PC-3 (cell line): ENCODE measurements around the gene ASTN2. TPM values are rescaled to one million over a fixed set of nuclear protein-coding genes. Genes with fewer than 3 reads are reported as not detected.

ENCODE experiments used
- ATAC-seq: fragments of 200-7000 bp; cut with Tn5 transposase; 2 replicates; pipeline ENCODE4 v1.9.1; 2020; ENCODE audit warnings: mild to moderate bottlenecking, moderate library complexity
- BruUV-seq: library from RNA; stranded (reverse); fragments of 400-500 nt; replicated peaks from 2 replicates; lab custom pipeline; 2021; lab: Mats Ljungman, UMichigan
- CTCF ChIA-PET: fragments of 300-600 bp; sonication (Branson Sonifier 250); formaldehyde crosslinking; loops from one replicate; lab custom pipeline; 2022; ENCODE audit warnings: antibody characterized with exemption; lab: Charles Lee
- POLR2A ChIA-PET: fragments of 300-600 bp; sonication (Branson Sonifier 250); formaldehyde crosslinking; loops from one replicate; lab custom pipeline; 2022; ENCODE audit warnings: antibody characterized with exemption; ENCODE audit not compliant: unreplicated experiment; lab: Charles Lee
- DNase-seq: peaks from one replicate; pipeline ENCODE4 v3.0.0-alpha.2; 2015
- H2AFZ ChIP-seq: fragments of 300-600 bp; sonication (generic); 2 replicates; pipeline ENCODE4 v1.6.0; 2016; ENCODE audit warnings: antibody characterized with exemption, low read length
- H3F3A ChIP-seq: fragments of 300-600 bp; sonication (generic); one replicate; pipeline ENCODE4 v1.6.0; 2017; ENCODE audit warnings: antibody characterized with exemption, low read length, control low read depth, mild to moderate bottlenecking; ENCODE audit not compliant: unreplicated experiment
- H3K27ac ChIP-seq: fragments of 300-600 bp; sonication (generic); 2 replicates; pipeline ENCODE4 v1.5.1; 2016; ENCODE audit warnings: mild to moderate bottlenecking, low read length
- H3K27me3 ChIP-seq: fragments of 300-600 bp; sonication (generic); 2 replicates; pipeline ENCODE4 v1.6.1; 2016; ENCODE audit warnings: low read length, mixed read lengths
- H3K36me3 ChIP-seq: fragments of 300-600 bp; sonication (generic); 2 replicates; pipeline ENCODE4 v1.6.1; 2016; ENCODE audit warnings: low read depth, mixed run types, low read length, mixed read lengths
- H3K4me1 ChIP-seq: fragments of 300-600 bp; sonication (generic); 2 replicates; pipeline ENCODE4 v1.5.1; 2016; ENCODE audit warnings: low read length; ENCODE audit not compliant: insufficient read depth
- H3K4me2 ChIP-seq: fragments of 300-600 bp; sonication (generic); 2 replicates; pipeline ENCODE4 v1.6.0; 2016; ENCODE audit warnings: low read length
- H3K4me3 ChIP-seq: fragments of 300-600 bp; sonication (generic); 2 replicates; pipeline ENCODE4 v1.5.1; 2016; ENCODE audit warnings: mild to moderate bottlenecking, low read length, mixed read lengths
- H3K79me2 ChIP-seq: fragments of 300-600 bp; sonication (generic); 2 replicates; pipeline ENCODE4 v1.6.1; 2017; ENCODE audit warnings: low read length, mixed read lengths
- H3K9ac ChIP-seq: fragments of 300-600 bp; sonication (generic); 2 replicates; pipeline ENCODE4 v1.6.0; 2016; ENCODE audit warnings: mild to moderate bottlenecking, low read length
- H3K9me2 ChIP-seq: fragments of 300-600 bp; sonication (generic); replicated peaks from 2 replicates; pipeline ENCODE4 v1.6.1; 2016; ENCODE audit warnings: mixed run types, low read length, mixed read lengths
- H3K9me3 ChIP-seq: fragments of 300-600 bp; sonication (generic); 2 replicates; pipeline ENCODE4 v1.6.1; 2016; ENCODE audit warnings: low read length, mixed read lengths
- H4K20me1 ChIP-seq: fragments of 300-600 bp; sonication (generic); 2 replicates; pipeline ENCODE4 v1.6.1; 2016; ENCODE audit warnings: low read length, mixed read lengths
- EZH2 ChIP-seq: fragments of 300-600 bp; sonication (generic); IDR thresholded peaks from one replicate; pipeline ENCODE4 v1.6.1; 2017; ENCODE audit warnings: antibody characterized with exemption, mild to moderate bottlenecking, low read length; ENCODE audit not compliant: unreplicated experiment
- EZH2phosphoT487 ChIP-seq: fragments of 300-600 bp; sonication (generic); IDR thresholded peaks from 2 replicates; pipeline ENCODE4 v1.6.1; 2018; ENCODE audit warnings: mild to moderate bottlenecking, antibody characterized with exemption, low read length, borderline replicate concordance
- intact Hi-C: fragments of 100-400 bp; cut with micrococcal nuclease; formaldehyde crosslinking; loops from 2 replicates; pipeline ENCODE4 v1.9.0; 2023
- total RNA-seq: library from RNA; depleted of rRNA; stranded (reverse); fragments of >200 nt; gene quantifications from 2 replicates; pipeline ENCODE4 v1.2.3, GENCODE V29; 2014
- TF ChIP-seq, protein P1 (sequence below): fragments of 300-600 bp; sonication (generic); conservative IDR thresholded peaks from 2 replicates; pipeline ENCODE4 v1.5.1; 2017; ENCODE audit warnings: antibody characterized with exemption, low read depth, mild to moderate bottlenecking, low read length

The ASTN2 gene
- total RNA-seq, 1 experiment from 2014 or later: 3.5 TPM

DNA sequence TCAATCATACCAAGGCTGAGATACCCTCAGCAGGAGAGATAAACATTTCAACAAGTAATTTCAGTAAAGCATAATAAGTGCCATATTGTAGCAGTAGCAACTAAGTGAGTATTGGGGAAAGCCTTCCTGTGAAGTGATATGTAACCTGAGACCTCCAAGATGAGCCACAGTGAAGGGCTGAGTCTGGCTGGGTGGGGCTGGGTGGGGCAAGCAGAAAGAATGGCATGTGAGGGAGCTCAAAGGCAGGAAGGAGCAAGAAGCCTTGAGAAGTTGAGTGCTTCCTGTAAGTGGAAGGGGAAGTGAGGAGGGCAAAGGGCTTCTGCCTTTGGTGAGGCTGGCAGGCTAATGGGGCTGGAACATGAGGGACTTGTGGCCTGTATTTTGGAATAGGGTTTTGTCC is 19.7 kb upstream of the ASTN2 start:
- ChIA-PET CTCF (no interaction called here), POLR2A (no interaction called here)
- H3K4me2 ChIP-seq: no peak overlapping the region
- no peaks in the 10 kb centered on the region for H3K79me2 ChIP-seq
- DNase-seq (no peak), ATAC-seq (no peak)
- no peak overlapping the region for H3K27ac ChIP-seq
- no peak overlapping the region for H3K4me3 ChIP-seq
- H3K9ac ChIP-seq: no peak overlapping the region
- H3K36me3 ChIP-seq: no peaks in the 10 kb centered on the region
- TF ChIP-seq EZH2 (no peak), EZH2phosphoT487 (no peak)
- TF ChIP-seq, protein P1, sequence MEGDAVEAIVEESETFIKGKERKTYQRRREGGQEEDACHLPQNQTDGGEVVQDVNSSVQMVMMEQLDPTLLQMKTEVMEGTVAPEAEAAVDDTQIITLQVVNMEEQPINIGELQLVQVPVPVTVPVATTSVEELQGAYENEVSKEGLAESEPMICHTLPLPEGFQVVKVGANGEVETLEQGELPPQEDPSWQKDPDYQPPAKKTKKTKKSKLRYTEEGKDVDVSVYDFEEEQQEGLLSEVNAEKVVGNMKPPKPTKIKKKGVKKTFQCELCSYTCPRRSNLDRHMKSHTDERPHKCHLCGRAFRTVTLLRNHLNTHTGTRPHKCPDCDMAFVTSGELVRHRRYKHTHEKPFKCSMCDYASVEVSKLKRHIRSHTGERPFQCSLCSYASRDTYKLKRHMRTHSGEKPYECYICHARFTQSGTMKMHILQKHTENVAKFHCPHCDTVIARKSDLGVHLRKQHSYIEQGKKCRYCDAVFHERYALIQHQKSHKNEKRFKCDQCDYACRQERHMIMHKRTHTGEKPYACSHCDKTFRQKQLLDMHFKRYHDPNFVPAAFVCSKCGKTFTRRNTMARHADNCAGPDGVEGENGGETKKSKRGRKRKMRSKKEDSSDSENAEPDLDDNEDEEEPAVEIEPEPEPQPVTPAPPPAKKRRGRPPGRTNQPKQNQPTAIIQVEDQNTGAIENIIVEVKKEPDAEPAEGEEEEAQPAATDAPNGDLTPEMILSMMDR: no peak
- H4K20me1 ChIP-seq: no peaks in the 10 kb centered on the region
- intact Hi-C loops: no loop called here
- H3K9me2 ChIP-seq: no peaks in the 10 kb centered on the region
- no peaks in the 10 kb centered on the region for H3K4me1 ChIP-seq
- BruUV-seq: no TSS peak
- no peaks in the 10 kb centered on the region for H3K27me3 ChIP-seq
- H3K9me3 ChIP-seq: no peaks in the 10 kb centered on the region
- no peaks in the 10 kb centered on the region for H3F3A ChIP-seq
- H2AFZ ChIP-seq: no peak overlapping the region

DNA sequence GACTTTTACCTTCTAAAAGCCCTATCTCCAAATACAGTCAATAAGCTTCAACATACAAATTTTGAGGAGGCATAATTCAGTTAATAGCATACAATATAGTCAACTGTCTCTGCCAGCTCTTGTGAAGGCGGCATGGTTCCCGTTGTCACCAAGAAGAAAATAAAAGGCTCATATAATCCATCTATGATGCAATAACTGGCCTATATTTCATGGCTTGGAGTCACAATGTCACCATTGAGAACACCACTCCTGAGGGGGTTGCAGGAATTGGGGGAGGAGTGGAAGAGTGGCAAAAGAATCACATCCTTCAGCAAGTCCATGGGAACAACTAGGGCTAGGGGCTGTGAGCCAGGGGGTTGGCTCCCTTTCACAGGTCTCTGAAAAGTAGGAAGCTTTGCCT is 16.0 kb upstream of the ASTN2 start:
- Histone ChIP-seq H2AFZ (no peak overlapping the region), H3K27ac (no peak overlapping the region), H3K4me2 (no peak overlapping the region), H3K9me2 (no peaks in the 10 kb centered on the region), H3K36me3 (no peaks in the 10 kb centered on the region), H3K27me3 (no peaks in the 10 kb centered on the region), H3K4me1 (no peaks in the 10 kb centered on the region), H3K79me2 (no peaks in the 10 kb centered on the region), H3K9me3 (no peaks in the 10 kb centered on the region), H4K20me1 (no peaks in the 10 kb centered on the region), H3K9ac (no peak overlapping the region), H3K4me3 (no peak overlapping the region), H3F3A (no peaks in the 10 kb centered on the region)
- intact Hi-C loops: no loop called here
- TF ChIP-seq, protein P1: no peak
- TF ChIP-seq EZH2: no peak
- ATAC-seq (no peak), DNase-seq (no peak)
- no TSS peak for BruUV-seq
- POLR2A ChIA-PET: no interaction called here
- CTCF ChIA-PET: no interaction called here

DNA sequence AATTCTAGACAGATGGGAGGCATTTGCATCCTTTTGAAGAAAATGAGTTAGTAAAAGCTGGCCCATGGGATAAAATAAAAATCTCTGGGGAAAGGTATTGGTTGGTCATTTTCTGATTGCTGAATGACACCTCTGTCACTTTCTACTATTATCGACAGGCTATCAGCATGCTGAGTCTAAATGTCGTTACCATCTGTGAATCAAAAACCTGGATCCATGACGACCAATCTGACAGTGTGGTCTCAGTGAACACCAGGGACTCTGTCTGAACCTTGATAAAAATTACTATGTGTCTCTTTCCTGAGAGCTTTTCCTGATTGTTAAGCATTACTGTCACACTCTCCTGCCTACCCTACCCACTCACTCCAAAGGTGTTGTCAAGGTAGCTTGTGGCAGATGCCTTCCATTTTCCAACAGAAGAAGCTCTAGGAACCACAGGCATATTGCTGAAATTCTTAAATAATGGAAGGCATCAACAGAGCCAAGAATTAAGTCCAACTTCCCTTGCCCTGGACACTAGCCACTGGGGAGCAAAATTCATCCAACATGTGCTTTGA is 12.6 kb upstream of the ASTN2 start:
- ChIA-PET CTCF (no interaction called here), POLR2A (no interaction called here)

More for the DNA sequence above, 12.6 kb upstream of the ASTN2 start:
- no peak for ATAC-seq
- Histone ChIP-seq H2AFZ (no peak overlapping the region), H3K4me3 (no peak overlapping the region), H3K27ac (no peak overlapping the region), H4K20me1 (no peaks in the 10 kb centered on the region), H3K27me3 (no peaks in the 10 kb centered on the region), H3F3A (no peaks in the 10 kb centered on the region), H3K4me2 (no peak overlapping the region), H3K4me1 (no peaks in the 10 kb centered on the region), H3K36me3 (no peaks in the 10 kb centered on the region), H3K9me2 (no peaks in the 10 kb centered on the region), H3K9ac (no peak overlapping the region), H3K79me2 (no peaks in the 10 kb centered on the region), H3K9me3 (no peaks in the 10 kb centered on the region)
- BruUV-seq: no TSS peak
- intact Hi-C loops: no loop called here
- DNase-seq: no peak
- no peak for TF ChIP-seq EZH2phosphoT487
- TF ChIP-seq, protein P1: no peak
- no peak for TF ChIP-seq EZH2
